NCI-H510A treated with DMSO at 0.1 percent for 48 hours (cell line): ENCODE data around the gene WEE2.
A peak's percentile ranks its signal among the peaks of the same experiment; 100 is the strongest.
"Not testable (repeated sequence)": the region's sequence is repeated elsewhere in the genome, so short reads cannot be mapped to it uniquely, and the experiment has no call there.

Experiments
- DNase-seq: peaks from one replicate; lab custom pipeline; 2025; lab: John Stamatoyannopoulos, UW

The WEE2 gene

DNA sequence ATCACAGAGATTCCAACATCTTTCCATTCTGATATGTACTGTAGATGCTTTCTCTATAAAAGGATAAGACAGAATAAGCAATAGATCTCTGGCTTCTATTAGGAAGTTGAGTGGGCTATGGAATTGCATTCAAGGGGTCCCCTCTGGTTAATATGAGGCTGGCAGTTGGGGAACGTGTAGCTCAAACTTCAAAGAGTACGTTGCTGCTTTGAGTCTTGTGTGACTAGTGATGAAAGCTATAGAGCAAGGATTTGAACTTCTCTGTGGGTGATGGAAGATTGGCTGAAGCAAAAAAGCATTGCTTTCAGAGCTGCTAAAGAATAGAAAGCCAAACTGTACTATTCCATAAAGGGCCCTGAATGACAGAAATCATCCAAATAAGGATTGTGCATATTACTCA lies 6.4 kb downstream of the WEE2 start:
- DNase-seq, result no peak

- no peak for DNase-seq
Measured at GRCh38 chr7:141715018-141715417, 6.9 kb downstream of the WEE2 start.

- no peak for DNase-seq
Measured at GRCh38 chr7:141715794-141716689, 7.9 kb downstream of the WEE2 start.

DNA sequence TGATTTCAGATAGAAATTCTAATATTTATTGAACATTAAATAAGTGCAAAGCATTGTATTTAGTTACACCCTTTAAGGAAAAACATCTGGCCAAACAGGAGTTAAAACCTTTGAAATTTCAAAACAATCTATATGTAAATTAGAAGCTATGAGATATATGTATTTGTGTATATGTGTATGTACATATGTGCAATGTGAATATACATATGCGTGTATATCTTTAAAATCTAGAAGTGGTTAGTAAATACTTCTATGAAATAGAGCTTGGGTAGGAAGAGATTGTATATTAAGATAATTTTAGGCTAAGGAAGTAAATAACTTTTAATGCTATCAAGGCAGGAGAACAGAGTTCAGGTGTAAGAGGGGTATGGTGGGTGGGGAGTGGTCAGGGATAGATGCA lies 9.3 kb downstream of the WEE2 start:
- DNase-seq, result no peak

DNA sequence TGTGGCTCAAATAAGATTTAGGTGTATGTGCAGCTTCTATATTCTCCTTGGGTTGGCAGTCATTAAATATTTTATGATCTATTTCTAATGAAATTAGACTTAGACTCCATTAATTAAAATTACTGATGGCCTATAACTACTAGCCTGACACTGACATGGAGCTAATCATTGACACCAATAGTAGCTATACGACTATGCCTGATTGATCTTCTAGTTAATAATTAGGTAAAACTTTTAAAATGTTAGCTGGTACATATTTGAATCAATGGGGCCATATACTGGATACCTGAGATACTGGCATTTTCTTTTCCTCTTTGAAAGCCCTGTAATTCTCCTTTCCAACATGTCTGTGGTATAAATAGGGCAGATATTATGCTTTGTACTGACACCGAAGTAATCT lies 14.4 kb downstream of the WEE2 start:
- DNase-seq, result no peak

DNA sequence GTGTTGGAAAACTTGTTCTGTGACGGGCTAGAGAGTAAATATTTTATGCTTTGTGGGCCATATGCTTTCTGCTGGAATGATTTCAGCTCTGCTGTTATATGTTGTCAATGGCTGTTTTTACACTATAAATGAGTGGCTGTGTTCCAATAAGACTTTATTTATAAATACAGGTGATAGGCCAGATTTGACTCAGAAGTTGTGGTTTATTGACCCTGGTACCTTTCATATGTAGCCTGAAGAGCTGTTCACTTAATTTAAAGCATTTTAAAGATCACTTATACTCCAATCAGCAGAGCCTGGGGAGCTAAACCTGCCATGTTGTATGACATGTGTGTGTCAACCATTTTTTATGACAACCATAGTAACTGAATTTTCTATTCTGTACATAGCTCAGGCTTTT lies 20.9 kb downstream of the WEE2 start:
- DNase-seq, result no peak

GRCh38 chr7:141731476-141732149 lies 23.5 kb downstream of the WEE2 start:
- no peak for DNase-seq

GRCh38 chr7:141737118-141737835 lies 29.1 kb downstream of the WEE2 start:
- DNase-seq, result peak; percentile 34

- peak; percentile 97 for DNase-seq
Measured at GRCh38 chr7:141737836-141738591, 29.9 kb downstream of the WEE2 start, which contains the start of gene SSBP1. Gene SSBP1 (plus strand): TSS chr7:141738358. CDS start chr7:141739167, 809 bp downstream.

DNA sequence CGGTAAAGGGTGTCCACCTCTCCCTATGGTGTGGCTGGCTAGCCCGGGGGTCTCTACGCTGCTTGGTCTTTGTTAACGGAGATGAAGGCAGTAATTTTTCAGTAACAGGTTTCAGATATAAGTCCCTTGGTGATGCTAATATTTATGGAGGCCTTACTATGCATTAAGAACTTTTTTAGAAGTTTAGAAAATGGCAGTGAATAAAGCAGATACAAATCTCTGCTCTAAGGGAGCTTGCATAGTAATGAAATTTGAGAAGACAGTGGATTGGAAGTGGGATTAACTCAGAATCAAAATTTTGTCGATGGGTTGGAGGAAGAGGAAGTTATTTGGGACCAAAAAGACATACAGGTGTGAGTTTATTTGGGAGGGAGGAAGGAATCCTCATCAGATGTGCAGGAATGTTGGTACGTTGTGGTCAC lies 30.4 kb downstream of the WEE2 start:
- no peak for DNase-seq

DNA sequence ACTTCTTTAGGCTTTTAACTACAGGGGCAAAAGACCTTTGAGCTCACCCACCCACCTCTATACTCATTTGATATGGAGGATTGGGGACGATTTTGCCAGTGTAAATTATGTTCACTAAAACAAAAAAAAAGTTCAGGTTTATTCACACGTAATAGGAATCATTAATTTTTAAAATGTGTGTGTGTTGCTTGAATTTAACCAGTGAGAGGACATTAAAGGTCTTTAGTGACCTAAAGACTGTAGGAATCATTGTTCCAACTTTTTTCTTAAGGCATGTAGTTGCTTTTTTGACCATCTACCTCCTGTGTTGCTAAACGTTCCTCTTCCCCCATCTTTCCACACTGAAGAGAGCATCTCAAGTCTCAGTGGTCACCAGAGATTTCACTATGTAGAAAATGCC lies 31.1 kb downstream of the WEE2 start:
- DNase-seq, result no peak

- no peak for DNase-seq
Measured at GRCh38 chr7:141742229-141742628, 34.1 kb downstream of the WEE2 start.

DNA sequence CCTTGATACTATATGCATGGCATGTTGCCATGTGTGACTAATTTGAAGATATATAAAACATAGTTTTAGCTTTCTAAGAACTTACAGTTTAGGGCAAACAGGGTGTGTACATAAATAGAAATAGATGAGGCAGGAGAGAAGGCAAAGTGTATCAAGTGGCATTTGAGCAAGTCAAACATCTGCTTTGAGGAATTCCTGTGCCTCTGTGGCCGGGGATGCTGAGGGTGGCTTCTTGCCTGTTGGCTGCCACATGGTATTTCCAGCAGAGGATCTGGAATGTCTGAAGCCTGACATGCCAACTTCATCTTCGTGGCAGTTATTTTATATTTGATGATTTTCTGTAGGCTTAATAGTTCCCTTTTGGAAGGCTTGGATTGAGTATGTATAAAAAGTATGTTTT lies 36.0 kb downstream of the WEE2 start:
- no peak for DNase-seq

DNA sequence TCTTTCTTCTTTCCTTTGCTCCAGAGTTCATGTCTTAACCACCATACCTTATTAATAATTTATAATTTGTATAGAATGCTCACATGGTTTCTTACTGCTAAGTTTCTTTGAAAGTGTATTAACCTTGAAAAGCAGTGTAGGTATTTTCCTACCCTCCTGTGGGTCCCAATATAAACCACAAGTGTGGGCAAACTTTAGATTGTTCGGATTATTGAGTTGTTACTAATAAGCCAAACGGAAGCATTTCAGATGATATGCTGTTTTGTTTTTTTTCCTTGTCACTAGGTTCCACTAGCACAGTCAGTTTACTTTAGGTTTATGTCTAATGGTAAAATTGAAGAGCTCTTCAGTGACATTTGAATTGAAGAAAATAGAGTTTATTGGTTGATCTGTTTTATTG lies 40.2 kb downstream of the WEE2 start:
- DNase-seq, result no peak

DNA sequence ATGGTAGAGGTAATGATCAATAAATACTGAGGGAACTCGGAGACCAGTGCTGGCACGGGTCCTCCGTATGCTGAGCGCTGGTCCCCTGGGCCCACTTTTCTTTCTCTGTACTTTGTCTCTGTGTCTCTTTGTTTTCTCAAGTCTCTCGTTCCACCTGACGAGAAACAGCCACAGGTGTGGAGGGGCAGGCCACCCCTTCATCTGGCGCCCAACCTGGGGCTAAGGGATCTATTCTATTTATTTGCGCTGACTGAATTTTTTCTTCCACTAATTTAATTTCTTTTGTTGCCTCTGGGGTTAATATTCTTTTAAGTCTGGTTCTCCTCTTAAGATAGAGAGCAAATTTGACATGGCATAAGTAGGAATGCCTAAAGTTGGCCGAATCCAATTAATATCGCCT lies 43.8 kb downstream of the WEE2 start:
- not testable (repeated sequence) for DNase-seq

GRCh38 chr7:141752634-141753033 lies 44.5 kb downstream of the WEE2 start:
- DNase-seq, result no peak

- peak; percentile 8 for DNase-seq
Measured at GRCh38 chr7:141754939-141755338, 46.8 kb downstream of the WEE2 start.

GRCh38 chr7:141763797-141764196 lies 55.6 kb downstream of the WEE2 start, which contains the start of gene TAS2R3:
Gene TAS2R3 (plus strand): TSS chr7:141764097. CDS start chr7:141764159, 62 bp downstream.
- no peak for DNase-seq

GRCh38 chr7:141770083-141770583 lies 62.0 kb downstream of the WEE2 start:
- not testable (repeated sequence) for DNase-seq

GRCh38 chr7:141776374-141776773 lies 68.2 kb downstream of the WEE2 start, which contains the start of gene TAS2R4:
Gene TAS2R4 (plus strand): TSS chr7:141776674. CDS start chr7:141778489, 1,815 bp downstream.
- DNase-seq, result no peak
